HL-60/S4 treated with phorbol 12-myristate 13-acetate at 8.2 ng/mL for 4 days and 3 days (cell line): ENCODE measurements around the gene ZBTB8OS.

Experiments
- in situ Hi-C: fragments of 300-500 bp; cut with MboI; formaldehyde crosslinking; loops from 2 replicates; pipeline ENCODE4 v1.15.0; 2022; ENCODE audit warnings: low sequenced_read_pairs

The ZBTB8OS gene

DNA sequence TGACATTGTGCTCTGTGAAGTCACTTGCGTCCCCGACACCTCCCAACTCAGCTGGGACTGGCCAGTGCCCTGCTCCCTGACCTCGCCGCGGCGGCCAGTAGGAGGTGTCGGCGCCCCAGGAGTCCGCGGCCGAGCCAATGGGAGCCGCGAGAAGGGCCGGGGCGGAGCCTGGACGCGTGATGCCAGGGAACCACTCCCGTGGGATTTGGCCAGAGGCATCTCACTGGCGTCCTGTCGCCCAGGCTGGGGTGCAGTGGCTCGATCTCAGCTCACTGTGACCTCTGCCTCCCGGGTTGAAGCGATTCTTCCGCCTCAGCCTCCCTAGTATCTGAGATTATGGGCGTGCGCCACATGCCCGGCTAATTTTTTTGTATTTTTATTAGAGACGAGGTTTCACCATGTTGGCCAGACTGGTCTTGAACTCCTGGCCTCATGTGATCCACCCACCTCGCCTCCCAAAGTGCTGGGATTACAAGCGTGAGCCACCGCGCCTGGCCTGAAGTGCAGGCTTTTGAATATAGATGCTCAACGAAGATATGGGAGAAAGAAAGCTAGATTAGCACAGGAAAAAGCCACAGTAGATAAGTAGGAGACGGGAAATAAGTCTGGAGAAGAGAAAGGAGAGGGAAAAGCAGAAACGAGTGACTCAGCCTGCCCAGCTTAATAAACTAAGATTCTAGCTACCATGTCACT lies 38.0 kb downstream of the ZBTB8OS start:
- in situ Hi-C loops: no loop called here

DNA sequence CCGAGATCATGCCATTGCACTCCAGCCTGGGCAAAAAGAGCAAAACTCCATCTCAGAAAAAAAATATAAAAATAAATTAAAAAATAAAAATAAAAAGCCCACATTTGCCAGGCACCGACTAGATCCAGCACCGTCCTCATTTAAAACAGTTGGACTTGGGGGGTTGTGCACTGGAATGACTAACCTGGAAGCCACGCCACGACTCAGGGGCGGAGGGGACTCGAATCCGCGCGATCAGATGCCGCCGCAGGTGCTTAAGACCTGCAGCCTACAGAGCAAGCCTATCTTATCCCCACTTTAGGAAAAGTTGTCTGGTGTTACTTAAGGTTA lies 38.5 kb downstream of the ZBTB8OS start:
- in situ Hi-C loops: no loop called here

DNA sequence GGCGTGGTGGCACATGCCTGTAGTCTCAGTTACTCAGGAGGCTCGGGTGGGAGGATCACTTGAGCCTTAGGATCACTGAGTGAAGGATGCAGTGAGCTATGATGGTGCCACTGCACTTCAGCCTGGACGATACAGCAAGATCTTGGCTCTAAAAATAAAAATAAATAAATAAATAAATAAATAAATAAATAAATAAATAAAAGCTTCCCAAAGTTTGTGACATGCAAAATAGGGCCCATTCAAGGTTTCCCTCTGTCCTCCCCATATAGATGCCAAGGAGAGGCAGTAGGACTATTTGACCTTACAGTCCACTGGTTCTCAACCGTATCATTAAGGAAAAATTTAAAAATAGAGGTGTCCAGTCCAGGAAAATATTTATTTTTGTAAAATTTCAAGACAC lies 41.2 kb downstream of the ZBTB8OS start:
- in situ Hi-C loops: no loop called here

DNA sequence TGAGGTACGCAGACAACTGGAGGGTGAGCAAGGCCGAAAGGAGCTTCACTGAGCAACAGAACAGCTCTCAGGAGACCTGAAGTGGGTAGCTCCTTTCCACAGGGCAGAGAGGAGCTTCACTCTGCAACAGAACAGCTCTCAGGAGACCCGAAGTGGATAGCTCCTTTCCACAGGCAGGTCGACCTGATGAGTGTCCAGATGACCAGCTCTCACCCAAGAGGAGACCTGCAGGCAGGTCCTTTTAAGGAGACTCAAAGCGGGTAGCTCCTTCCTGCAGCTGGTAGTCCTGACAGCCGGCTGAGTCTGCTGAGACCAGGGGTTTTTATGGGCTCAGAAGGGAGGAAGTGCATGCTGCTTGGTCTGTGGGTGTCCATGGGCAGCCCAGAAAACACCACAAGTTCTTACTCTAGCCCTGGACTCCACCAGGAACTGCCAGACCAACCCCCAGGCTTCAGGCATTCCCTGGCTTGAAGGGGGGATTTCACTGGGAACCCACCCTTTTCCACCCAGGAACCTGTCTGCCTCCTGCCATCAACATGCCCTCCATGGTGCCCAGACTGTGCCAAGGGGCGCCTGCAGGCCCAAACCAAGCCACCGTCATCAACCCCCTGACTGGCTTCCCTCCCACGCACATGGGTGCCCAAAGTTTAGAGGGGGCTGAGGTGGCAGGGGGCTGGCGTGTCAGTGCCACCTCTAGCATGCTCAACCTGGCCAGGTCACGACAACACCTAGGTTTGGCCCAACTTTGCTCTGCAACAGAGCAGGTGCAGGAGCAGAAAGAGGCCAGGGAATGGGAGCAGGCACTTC lies 43.6 kb downstream of the ZBTB8OS start:
- in situ Hi-C loops: no loop called here

DNA sequence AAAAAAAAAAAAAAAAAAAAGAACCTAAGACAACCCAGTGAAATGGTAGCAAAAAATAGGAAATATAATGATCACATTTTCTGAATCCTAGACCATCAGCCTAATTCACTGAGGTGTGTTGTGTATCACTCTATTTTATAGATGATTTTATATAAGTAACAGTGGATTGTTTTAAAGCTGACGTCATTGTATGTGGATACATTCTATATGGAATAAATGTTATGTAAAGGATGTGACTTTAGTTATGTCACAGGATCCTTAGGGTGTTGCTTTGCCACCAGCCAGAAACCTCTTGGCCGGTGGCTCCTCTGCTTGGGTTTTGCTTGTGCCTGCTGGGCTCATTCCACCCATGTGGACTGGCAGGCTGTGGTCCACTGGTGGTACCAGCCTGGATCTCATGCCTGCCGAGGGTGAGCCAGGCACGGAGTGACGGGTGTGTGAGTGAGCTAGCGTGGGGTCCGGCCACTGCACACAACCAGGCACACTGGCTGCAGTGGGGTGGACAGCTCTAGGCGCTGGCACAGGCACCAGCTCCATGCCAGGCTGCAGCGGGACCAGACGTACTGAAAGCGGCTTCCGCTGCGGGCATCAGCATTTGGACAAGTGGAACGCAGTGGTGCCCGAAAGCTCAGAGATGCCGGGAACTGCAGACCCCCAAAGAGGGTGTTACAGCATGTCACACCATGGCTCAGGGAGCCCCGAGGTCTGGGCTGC lies 44.5 kb downstream of the ZBTB8OS start:
- in situ Hi-C loops: no loop called here

DNA sequence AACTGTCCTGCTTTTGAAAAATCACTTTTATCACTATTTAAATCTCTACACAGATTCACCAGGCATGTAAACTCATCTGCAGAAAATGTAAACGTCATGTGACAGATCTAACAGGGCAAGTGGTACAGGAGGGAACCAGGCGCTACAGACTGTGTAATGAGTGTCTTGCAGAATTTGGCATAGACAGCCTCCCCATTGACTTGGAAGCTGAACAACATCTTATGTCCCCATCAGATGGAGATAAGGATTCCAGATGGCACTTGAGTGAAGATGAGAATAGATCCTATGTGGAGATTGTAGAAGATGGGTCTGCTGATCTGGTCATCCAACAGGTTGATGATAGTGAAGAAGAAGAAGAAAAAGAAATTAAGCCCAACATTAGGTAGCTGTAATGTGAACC lies 50.3 kb downstream of the ZBTB8OS start:
- in situ Hi-C loops: no loop called here

DNA sequence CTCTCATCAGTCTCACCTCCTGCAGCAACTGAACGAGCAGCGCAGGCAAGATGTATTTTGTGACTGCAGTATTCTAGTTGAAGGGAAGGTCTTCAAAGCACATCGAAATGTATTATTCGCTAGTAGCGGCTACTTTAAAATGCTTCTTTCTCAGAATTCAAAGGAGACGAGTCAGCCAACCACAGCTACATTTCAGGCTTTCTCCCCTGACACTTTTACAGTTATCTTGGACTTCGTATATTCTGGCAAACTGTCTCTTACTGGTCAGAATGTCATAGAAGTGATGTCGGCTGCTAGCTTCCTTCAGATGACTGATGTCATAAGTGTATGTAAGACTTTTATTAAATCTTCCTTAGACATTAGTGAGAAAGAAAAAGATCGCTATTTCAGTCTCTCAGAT lies 57.4 kb downstream of the ZBTB8OS start:
- in situ Hi-C loops: no loop called here

DNA sequence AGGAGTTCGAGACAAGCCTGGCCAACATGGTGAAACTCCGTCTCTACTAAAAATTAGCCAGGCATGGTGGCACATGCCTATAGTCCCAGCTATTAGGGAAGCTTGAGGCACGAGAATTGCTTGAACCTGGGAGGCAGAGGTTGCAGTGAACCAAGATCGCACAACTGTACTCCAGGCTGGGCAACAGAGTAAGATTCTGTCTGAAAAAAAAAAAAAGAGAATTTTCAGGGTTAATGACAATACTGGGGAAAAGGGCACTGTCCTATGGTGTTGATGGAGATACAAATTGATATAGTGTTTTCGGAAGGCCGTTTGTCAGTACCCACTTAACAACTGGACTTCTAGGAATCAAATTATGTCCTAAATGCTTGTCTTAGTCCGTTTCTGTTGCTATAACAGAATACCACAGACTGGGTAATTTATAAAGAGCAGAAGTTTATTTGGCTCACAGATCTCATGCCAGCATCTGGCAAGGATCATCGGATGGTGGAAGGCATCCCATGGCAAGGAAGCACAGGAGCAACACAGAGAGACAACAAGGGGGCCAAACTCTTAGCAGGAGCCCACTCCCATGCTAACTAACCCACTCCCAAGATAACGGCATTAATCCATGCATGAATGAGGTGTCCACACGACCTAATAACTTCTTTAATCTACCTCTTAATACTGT lies 69.9 kb downstream of the ZBTB8OS start:
- in situ Hi-C loops: no loop called here
